ENCODE measurements around the gene CROCC.

The CROCC gene

GRCh38 chr1:16969651-16970050 lies 47.9 kb downstream of the CROCC start:
- no peak for DNase-seq

DNA sequence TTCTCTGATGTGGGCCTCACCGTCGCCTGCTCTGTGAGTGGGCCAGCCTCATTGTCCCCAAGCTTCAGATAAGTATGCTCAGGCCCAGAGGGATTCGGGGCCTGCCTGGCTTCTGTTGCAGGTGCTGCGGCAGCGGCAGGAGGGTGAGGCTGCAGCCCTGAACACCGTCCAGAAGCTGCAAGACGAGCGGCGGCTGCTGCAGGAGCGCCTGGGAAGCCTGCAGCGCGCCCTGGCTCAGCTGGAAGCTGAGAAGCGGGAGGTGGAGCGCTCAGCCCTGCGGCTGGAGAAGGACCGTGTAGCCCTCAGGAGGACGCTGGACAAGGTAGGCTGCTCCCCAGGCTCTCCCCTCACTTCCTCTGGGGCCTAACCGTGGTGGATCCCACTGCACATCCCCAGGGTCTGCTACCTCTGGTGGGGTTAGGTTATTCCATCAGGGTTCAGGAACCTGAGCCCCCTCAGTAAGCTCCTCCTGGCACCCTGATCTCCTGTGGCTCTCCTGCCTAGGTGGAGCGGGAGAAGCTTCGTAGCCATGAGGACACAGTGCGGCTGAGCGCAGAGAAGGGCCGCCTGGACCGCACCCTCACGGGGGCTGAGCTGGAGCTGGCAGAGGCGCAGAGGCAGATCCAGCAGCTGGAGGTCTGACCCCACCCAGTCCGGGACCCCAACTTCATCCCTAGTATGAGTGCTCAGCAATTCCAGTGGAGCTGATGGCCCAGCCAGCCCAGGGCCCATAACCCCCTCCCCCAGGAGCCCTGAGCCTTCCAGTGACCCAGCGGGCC lies 48.6 kb downstream of the CROCC start:
- no peak for DNase-seq

- no peak for DNase-seq
Measured at GRCh38 chr1:16971341-16972188, 49.8 kb downstream of the CROCC start.

GRCh38 chr1:16972189-16972895 lies 50.6 kb downstream of the CROCC start:
- DNase-seq, result no peak

- no peak for DNase-seq
Measured at GRCh38 chr1:16973215-16973614, 51.5 kb downstream of the CROCC start.

- DNase-seq, result no peak
Measured at GRCh38 chr1:16975211-16975610, 53.5 kb downstream of the CROCC start.

DNA sequence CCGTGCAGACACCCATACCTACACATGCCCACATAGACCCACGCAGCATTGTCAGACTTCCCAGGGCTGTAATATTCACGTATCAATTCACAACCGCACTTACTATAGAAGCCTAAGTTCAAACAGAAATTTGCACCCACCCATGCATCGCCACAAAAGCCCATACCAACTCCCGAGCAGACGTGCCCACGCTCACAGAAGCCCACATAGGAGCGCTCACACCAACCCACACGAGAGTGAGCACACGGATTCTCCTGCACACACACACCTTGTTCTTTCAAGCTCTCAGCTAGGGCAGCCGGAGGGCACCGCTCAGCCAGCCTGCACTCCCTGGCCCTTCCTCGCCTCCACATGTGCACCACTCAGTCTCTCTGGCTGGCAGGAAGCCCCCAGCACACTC lies 54.1 kb downstream of the CROCC start:
- DNase-seq, result no peak

GRCh38 chr1:16976966-16977365 lies 55.2 kb downstream of the CROCC start:
- DNase-seq, result no peak

- no peak for DNase-seq
Measured at GRCh38 chr1:16977377-16977776, 55.6 kb downstream of the CROCC start.

DNA sequence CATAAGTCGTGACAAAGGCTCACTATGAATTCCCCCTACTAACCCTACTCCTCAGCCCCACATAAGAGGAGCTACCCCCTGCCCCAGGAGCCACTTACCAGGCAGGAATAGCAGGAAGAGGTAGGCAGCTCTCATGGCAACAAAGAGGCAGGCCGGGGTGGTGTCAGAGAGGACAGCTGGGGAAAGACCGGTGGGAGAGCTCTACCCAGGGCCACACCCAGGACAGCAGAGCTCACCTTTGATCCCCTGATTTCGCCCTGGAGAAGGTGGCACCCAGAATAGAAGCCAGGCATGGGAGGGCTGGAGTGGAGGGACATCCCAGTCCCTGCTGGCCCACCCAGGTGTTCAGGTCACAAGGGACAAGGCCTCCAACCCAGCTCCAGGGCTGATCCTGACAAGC lies 56.4 kb downstream of the CROCC start:
- DNase-seq, result no peak

- DNase-seq, result no peak
Measured at GRCh38 chr1:16978567-16979474, 57.1 kb downstream of the CROCC start.

- no peak for DNase-seq
Measured at GRCh38 chr1:16979475-16980327, 58.0 kb downstream of the CROCC start.

DNA sequence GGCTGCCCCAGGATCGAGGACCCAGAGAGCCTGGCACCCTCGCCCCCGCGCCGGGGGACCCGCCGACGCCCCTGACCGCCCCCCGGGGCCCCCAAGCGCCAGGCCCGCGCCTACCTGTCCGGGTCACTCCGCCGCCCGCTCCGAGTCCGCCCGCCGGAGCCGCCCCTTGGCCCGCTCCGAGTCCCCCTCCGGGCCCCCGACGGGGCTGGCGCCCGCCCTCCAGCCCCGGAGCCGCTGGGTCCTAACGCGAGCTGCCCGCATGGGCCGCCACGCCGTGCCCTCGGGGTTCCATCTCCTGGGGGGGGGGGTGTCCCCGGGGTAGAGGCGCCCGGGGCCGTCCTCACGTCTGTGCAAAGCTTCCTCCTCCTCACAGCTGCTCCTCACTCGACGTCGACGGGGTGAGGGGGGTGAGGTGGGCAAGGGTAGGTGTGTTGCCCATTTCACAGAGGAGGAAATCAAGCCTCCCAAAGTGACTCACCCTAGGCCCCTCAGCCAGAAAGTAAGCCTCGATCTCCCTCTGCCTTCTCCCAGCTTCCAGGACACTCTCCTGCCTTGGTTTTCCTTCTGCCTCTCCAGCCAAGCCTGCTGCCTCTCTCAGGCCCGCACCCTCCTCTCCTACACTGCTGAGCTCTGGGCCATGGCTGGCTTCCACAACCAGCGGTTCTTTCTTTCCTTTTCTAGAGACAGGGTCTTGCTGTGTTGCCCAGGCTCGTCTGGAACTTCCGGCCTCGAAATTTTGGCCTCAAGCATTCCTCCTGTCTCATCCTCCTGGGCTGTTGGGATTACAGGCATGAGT lies 58.9 kb downstream of the CROCC start, which contains the start of gene MFAP2:
MFAP2 (minus strand) TSS at position 148 of the 796 bp plus-strand sequence. CDS start 2,347 bp downstream, outside the sequence.
- peak; percentile 9 for DNase-seq

- no peak for DNase-seq
Measured at GRCh38 chr1:16981269-16981849, 59.6 kb downstream of the CROCC start.

GRCh38 chr1:16982902-16983301 lies 61.2 kb downstream of the CROCC start:
- DNase-seq, result no peak

DNA sequence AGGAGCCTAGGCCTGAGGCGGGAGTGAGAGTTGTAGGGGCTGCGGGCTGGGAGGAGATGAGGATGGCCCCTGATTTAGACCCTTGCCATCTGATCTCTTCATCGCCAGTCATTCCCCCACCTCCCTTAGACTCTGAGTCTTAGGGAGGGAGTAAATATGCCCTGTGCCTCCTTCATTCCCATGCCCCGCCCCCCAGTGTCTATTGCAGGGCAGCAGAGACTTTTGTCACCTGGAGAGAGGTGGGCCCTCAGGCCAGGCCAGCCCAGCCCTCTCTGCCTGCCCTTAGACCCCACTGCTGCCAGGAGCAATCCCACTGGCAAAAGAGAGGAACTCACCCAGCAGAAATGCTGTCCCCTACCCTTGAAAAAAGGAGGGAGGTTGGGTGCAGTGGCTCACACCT lies 61.9 kb downstream of the CROCC start:
- no peak for DNase-seq

DNA sequence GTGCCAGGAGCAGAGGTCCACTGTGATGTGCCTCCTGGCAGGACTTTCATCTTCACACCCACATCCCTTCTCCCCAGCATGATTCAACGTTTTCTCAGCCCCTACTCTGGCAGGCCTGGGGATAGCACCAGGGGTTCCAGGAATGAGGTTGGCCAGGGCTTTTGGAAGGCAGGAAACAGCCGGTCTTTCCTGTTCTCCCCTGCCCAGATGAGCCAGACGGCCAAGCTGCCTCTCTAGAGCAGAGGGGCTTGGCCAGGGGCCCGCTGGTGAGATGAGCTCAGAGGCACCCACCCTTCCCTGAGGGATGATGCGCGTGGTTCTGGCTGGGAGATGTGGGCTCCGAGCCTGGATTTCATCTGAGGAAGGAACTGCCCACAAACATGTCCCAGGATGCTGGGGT lies 63.0 kb downstream of the CROCC start:
- no peak for DNase-seq

DNA sequence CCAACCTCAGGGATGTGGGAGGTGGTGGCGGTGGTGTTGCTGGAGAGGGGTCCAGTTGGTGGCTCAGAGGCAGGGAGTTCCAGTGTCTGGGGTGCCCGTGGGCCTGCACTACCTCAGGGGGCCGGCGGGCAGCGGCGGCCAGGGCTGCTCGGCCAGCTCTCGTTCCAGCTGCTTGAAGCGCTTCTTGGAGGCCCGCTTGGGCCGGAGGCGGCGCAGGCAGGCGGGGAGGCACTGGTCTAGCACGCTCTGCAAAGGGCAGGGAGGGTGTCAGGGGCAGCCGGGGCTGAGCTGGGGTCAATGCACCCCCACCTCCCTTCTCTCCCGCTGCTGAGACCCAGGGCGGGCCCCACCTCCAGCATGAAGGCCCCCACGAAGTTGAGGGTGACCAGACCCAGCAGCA lies 64.4 kb downstream of the CROCC start:
- DNase-seq, result no peak

DNA sequence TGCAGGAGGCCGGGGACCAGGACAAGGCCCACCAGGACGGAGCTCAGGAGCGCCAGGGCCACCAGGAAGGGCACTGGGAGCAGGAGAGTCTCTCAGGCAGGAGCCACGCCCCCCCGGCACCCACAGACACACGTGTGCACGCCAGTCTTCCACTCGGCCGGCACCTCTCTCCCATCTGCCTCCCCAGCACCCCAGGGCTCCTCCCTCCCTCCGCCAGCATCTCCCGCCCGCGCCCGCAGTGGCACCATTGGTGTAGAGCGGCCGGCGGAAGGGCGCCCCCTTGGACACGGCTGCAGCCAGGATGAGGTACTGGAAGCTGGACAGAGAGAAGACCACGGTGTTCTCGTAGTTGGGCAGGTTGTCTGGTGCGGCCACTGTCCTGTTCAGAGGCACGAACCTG lies 64.8 kb downstream of the CROCC start:
- DNase-seq, result no peak

GRCh38 chr1:16986962-16987361 lies 65.2 kb downstream of the CROCC start:
- DNase-seq, result no peak

Measured in activated naive CD4-positive, alpha-beta T cell treated with Interleukin-2 at 50 U/mL for 16 hours (primary cell).